HS-27A (cell line): ENCODE measurements around the gene MALAT1.
"Not testable (repeated sequence)": the region's sequence is repeated elsewhere in the genome, so short reads cannot be mapped to it uniquely, and the experiment has no call there.

Source experiments
- DNase-seq: peaks from one replicate; pipeline ENCODE4 v3.0.0-alpha.2; 2012; ENCODE audit warnings: low read depth, missing footprints

The MALAT1 gene

GRCh38 chr11:65498977-65499712 lies at the start of gene MALAT1:
Gene MALAT1, plus strand, starts transcription at chr11:65499045.
- peak; percentile 95 for DNase-seq

- DNase-seq, result not testable (repeated sequence)
These were observed 47.5 kb upstream of the MALAT1 start for GRCh38 chr11:65451301-65451700.

- DNase-seq, result not testable (repeated sequence)
These were observed 46.6 kb upstream of the MALAT1 start for GRCh38 chr11:65452259-65452658.

GRCh38 chr11:65452806-65453490 lies 45.9 kb upstream of the MALAT1 start:
- no peak for DNase-seq

- DNase-seq, result no peak
These were observed 44.5 kb upstream of the MALAT1 start for GRCh38 chr11:65454311-65454695.

- no peak for DNase-seq
These were observed 44.0 kb upstream of the MALAT1 start for GRCh38 chr11:65454696-65455456.

GRCh38 chr11:65456418-65456817 lies 42.4 kb upstream of the MALAT1 start:
- DNase-seq, result no peak

- no peak for DNase-seq
These were observed 39.3 kb upstream of the MALAT1 start for GRCh38 chr11:65459552-65459951.

GRCh38 chr11:65465471-65465870 lies 33.4 kb upstream of the MALAT1 start:
- DNase-seq, result not testable (repeated sequence)

GRCh38 chr11:65467306-65467705 lies 31.5 kb upstream of the MALAT1 start:
- not testable (repeated sequence) for DNase-seq

- no peak for DNase-seq
These were observed 29.9 kb upstream of the MALAT1 start for GRCh38 chr11:65468874-65469333.

- no peak for DNase-seq
These were observed 28.3 kb upstream of the MALAT1 start for GRCh38 chr11:65470433-65471049.

GRCh38 chr11:65471447-65471891 lies 27.4 kb upstream of the MALAT1 start:
- DNase-seq, result no peak

- DNase-seq, result not testable (repeated sequence)
These were observed 26.1 kb upstream of the MALAT1 start for GRCh38 chr11:65472588-65473277.

- DNase-seq, result no peak
These were observed 25.5 kb upstream of the MALAT1 start for GRCh38 chr11:65473278-65473860.

- DNase-seq, result no peak
These were observed 24.0 kb upstream of the MALAT1 start for GRCh38 chr11:65474864-65475263.

GRCh38 chr11:65476632-65477148 lies 22.2 kb upstream of the MALAT1 start:
- DNase-seq, result no peak

- peak; percentile 83 for DNase-seq
These were observed 21.5 kb upstream of the MALAT1 start for GRCh38 chr11:65477149-65477965.

- DNase-seq, result no peak
These were observed 20.3 kb upstream of the MALAT1 start for GRCh38 chr11:65478388-65479183.
